Renal cortex interstitium (tissue), 15 donors: ENCODE data around the gene PRAMEF26. TPM values are rescaled to one million over a fixed set of nuclear protein-coding genes. Genes with fewer than 3 reads are reported as not detected.
"Not testable (repeated sequence)": the region's sequence is repeated elsewhere in the genome, so short reads cannot be mapped to it uniquely, and the experiment has no call there.

Experiments used
- DNase-seq, 11 donors: peaks; one replicate each; pipeline ENCODE4 v3.0.0-alpha.2; 2013; ENCODE audit warnings: low read depth in 9 of 11, low spot score in 4 of 11; ENCODE audit errors: extremely low read depth in 1 of 11
- long read RNA-seq, 16 experiments: transcript quantifications; one replicate each; lab custom pipeline, GENCODE V29; 2026
- polyA plus RNA-seq, 3 donors: library from polyadenylated mRNA; unstranded; fragments of 120-200 nt; gene quantifications; one replicate each; pipeline ENCODE4 v1.2.1, GENCODE V29; 2013; ENCODE audit not compliant: insufficient read length in 3 of 3

The PRAMEF26 gene
- not detected for polyA plus RNA-seq
- long read RNA-seq, donor 1 = 0 reads
- long read RNA-seq, donor 2 = 0 reads
- long read RNA-seq, donor 3 = 0 reads
- long read RNA-seq, donor 4 = 0 reads
- long read RNA-seq, donor 5 = 0 reads
- long read RNA-seq, donor 6 = 0 reads
- long read RNA-seq, donor 7 = 0 reads
- long read RNA-seq, donor 8 = 0 reads
- long read RNA-seq, donor 9 = 0 reads
- long read RNA-seq, donor 10 = 0 reads
- long read RNA-seq, donor 11 = 0 reads
- long read RNA-seq, donor 12 = 0 reads
- long read RNA-seq, donor 13 = 0 reads
- long read RNA-seq, donor 14 = 0 reads
- long read RNA-seq, donor 15 = 0 reads
- long read RNA-seq, donor 16 = 0 reads

- DNase-seq = not testable (repeated sequence)
These were observed at the start of gene PRAMEF26 for GRCh38 chr1:13155909-13156308. Gene PRAMEF26 (minus strand): TSS chr1:13156009. CDS start chr1:13153095, 2,914 bp downstream.

- not testable (repeated sequence) for DNase-seq
These were observed 45.5 kb upstream of the PRAMEF26 start, which contains the start of gene PRAMEF13 for GRCh38 chr1:13201309-13201708. Gene PRAMEF13 (minus strand): TSS chr1:13201409. CDS start chr1:13199589, 1,820 bp downstream.

- not testable (repeated sequence) for DNase-seq
These were observed 15.7 kb upstream of the PRAMEF26 start, which contains the start of gene PRAMEF9 for GRCh38 chr1:13171548-13171947. Gene PRAMEF9 (plus strand): TSS chr1:13171848. CDS start chr1:13175281, 3,433 bp downstream.

GRCh38 chr1:13165531-13165930 is 9.7 kb upstream of the PRAMEF26 start, which contains the start of gene HNRNPCL4:
Gene HNRNPCL4 (minus strand): TSS chr1:13165631. CDS start chr1:13165467, 164 bp downstream.
- DNase-seq = not testable (repeated sequence)

- not testable (repeated sequence) for DNase-seq
These were observed 39.1 kb downstream of the PRAMEF26 start, which contains the start of gene HNRNPCL2 for GRCh38 chr1:13116754-13117153. Gene HNRNPCL2 (minus strand): TSS chr1:13116854. CDS start chr1:13116400, 454 bp downstream.

Other genes with a start within 250 kb of the PRAMEF26 start
- not detected for gene PRAMEF7, start 239.4 kb downstream of the PRAMEF26 start, polyA plus RNA-seq
- not detected for gene PRAMEF6, start 208.4 kb downstream of the PRAMEF26 start, polyA plus RNA-seq
- not detected for gene PRAMEF27, start 99.4 kb downstream of the PRAMEF26 start, polyA plus RNA-seq
- gene HNRNPCL3, start 95.2 kb downstream of the PRAMEF26 start, polyA plus RNA-seq = not detected
- not detected for gene PRAMEF25, start 85.2 kb downstream of the PRAMEF26 start, polyA plus RNA-seq
- gene HNRNPCL2, start 39.2 kb downstream of the PRAMEF26 start, polyA plus RNA-seq = under 1 TPM in 1 of 3 donors, not detected in 2; 0.17 TPM
- under 1 TPM; 0.19 to 0.53 (median 0.35) TPM for gene HNRNPCL4, start 9.6 kb upstream of the PRAMEF26 start, polyA plus RNA-seq
- gene PRAMEF9, start 15.8 kb upstream of the PRAMEF26 start, polyA plus RNA-seq = not detected
- gene PRAMEF13, start 45.4 kb upstream of the PRAMEF26 start, polyA plus RNA-seq = not detected
- gene PRAMEF18, start 70.1 kb upstream of the PRAMEF26 start, polyA plus RNA-seq = not detected
- not detected for gene PRAMEF5, start 98.2 kb upstream of the PRAMEF26 start, polyA plus RNA-seq
- not detected for gene PRAMEF8, start 129.1 kb upstream of the PRAMEF26 start, polyA plus RNA-seq
- gene PRAMEF33, start 147.5 kb upstream of the PRAMEF26 start, polyA plus RNA-seq = not detected
- gene PRAMEF15, start 159.6 kb upstream of the PRAMEF26 start, polyA plus RNA-seq = not detected
- not detected for gene PRAMEF14, start 191.1 kb upstream of the PRAMEF26 start, polyA plus RNA-seq
- gene PRAMEF19, start 215.9 kb upstream of the PRAMEF26 start, polyA plus RNA-seq = not detected
- not detected for gene PRAMEF17, start 233.6 kb upstream of the PRAMEF26 start, polyA plus RNA-seq